Measurements from ENCODE around the gene A3GALT2. TPM values are rescaled to one million over a fixed set of nuclear protein-coding genes. Genes with fewer than 3 reads are reported as not detected.

Gene A3GALT2
- total and polyA plus RNA-seq, 2 donors (not counting 1 experiment from before 2014, with no cell fraction given) = not detected

- intact Hi-C loops (cut with micrococcal nuclease) = no loop called here
- Histone ChIP-seq H3K27ac (ENCODE audit: low read length in 2 of 2) (no peak overlapping the region), H4K20me1 (ENCODE audit: control insufficient read depth, insufficient read depth, low read length, poor library complexity, severe bottlenecking) (peaks cover 63% of the 10 kb centered on the region), H3K4me1 (ENCODE audit: control insufficient read depth in 2 of 2, insufficient read depth in 2 of 2, low read length in 2 of 2) (peaks cover 0 to 10% of the 10 kb centered on the region in 2 donors), H3K79me2 (ENCODE audit: control insufficient read depth, insufficient read depth, low read length) (peaks cover 34% of the 10 kb centered on the region), H3K4me3 (ENCODE audit: control extremely low read depth in 1 of 5, extremely low read depth in 1 of 5, insufficient read depth in 1 of 5, low read depth in 2 of 5, low read length in 4 of 5) (no peak overlapping the region), H3K27me3 (replicated peaks in 1 of 4; ENCODE audit: control extremely low read depth in 1 of 4, control insufficient read depth in 3 of 4, insufficient read depth in 4 of 4, low read length in 3 of 4) (no peaks in the 10 kb centered on the region), H3K4me2 (replicated peaks; ENCODE audit: low read depth, low read length, poor library complexity, severe bottlenecking) (no peak overlapping the region), H3K9me3 (ENCODE audit: control extremely low read depth in 1 of 3, control insufficient read depth in 2 of 3, insufficient read depth in 1 of 3, low read length in 2 of 3) (no peaks in the 10 kb centered on the region), H3K9ac (ENCODE audit: low read length) (no peak overlapping the region), H3K36me3 (replicated peaks in 1 of 2; ENCODE audit: control extremely low read depth in 1 of 2, control insufficient read depth in 1 of 2, extremely low read depth in 1 of 2, insufficient read depth in 2 of 2, low read length in 1 of 2) (peaks cover 0 to 12% of the 10 kb centered on the region in 2 experiments), H2AFZ (ENCODE audit: insufficient read depth, low read depth, low read length, poor library complexity, severe bottlenecking) (no peak overlapping the region)
- no peak for ATAC-seq (ENCODE audit: low read depth)
- no peaks in the 10 kb centered on the region for H3K27me3 Mint-ChIP-seq
- POLR2A ChIA-PET = no interaction called here
- CTCF ChIA-PET = interaction anchor here (0.5 kb wide), 1 partner anchor 73 kb away, joined by 5 read pairs; no protein-coding TSS in a partner anchor
- H3K9me3 Mint-ChIP-seq (ENCODE audit: insufficient read depth) = no peaks in the 10 kb centered on the region
- WGBS (ENCODE audit: insufficient coverage) = 97% methylated on average over 4 of the region's 5 CpGs
- H3K4me1 Mint-ChIP-seq = peaks cover 18% of the 10 kb centered on the region
- H3K27ac Mint-ChIP-seq = no peak overlapping the region
- TF ChIP-seq CTCF (IDR thresholded peaks at IDR 0.05) = no peak
- no peak for TF ChIP-seq EZH2 (IDR thresholded peaks at IDR 0.05; ENCODE audit: borderline replicate concordance, insufficient read depth, low read depth, low read length, poor library complexity, severe bottlenecking)
- H3K4me3 Mint-ChIP-seq = no peak overlapping the region
- DNase-seq = no peak
Measured at GRCh38 chr1:33268927-33269610, 51.8 kb downstream of the A3GALT2 start.

- intact Hi-C loops (cut with micrococcal nuclease) = no loop called here
- DNase-seq = no peak
- Histone ChIP-seq H3K27me3 (replicated peaks in 1 of 4; ENCODE audit: control extremely low read depth in 1 of 4, control insufficient read depth in 3 of 4, insufficient read depth in 4 of 4, low read length in 3 of 4) (no peaks in the 10 kb centered on the region), H2AFZ (ENCODE audit: insufficient read depth, low read depth, low read length, poor library complexity, severe bottlenecking) (no peak overlapping the region), H3K4me3 (ENCODE audit: control extremely low read depth in 1 of 5, extremely low read depth in 1 of 5, insufficient read depth in 1 of 5, low read depth in 2 of 5, low read length in 4 of 5) (no peak overlapping the region), H3K9ac (ENCODE audit: low read length) (no peak overlapping the region), H3K4me2 (replicated peaks; ENCODE audit: low read depth, low read length, poor library complexity, severe bottlenecking) (no peak overlapping the region), H3K27ac (ENCODE audit: low read length in 2 of 2) (no peak overlapping the region), H3K9me3 (ENCODE audit: control extremely low read depth in 1 of 3, control insufficient read depth in 2 of 3, insufficient read depth in 1 of 3, low read length in 2 of 3) (no peaks in the 10 kb centered on the region), H3K4me1 (ENCODE audit: control insufficient read depth in 2 of 2, insufficient read depth in 2 of 2, low read length in 2 of 2) (peaks cover 0 to 4% of the 10 kb centered on the region in 2 donors), H4K20me1 (ENCODE audit: control insufficient read depth, insufficient read depth, low read length, poor library complexity, severe bottlenecking) (peaks cover 69% of the 10 kb centered on the region), H3K36me3 (replicated peaks in 1 of 2; ENCODE audit: control extremely low read depth in 1 of 2, control insufficient read depth in 1 of 2, extremely low read depth in 1 of 2, insufficient read depth in 2 of 2, low read length in 1 of 2) (peaks cover 0 to 12% of the 10 kb centered on the region in 2 experiments), H3K79me2 (ENCODE audit: control insufficient read depth, insufficient read depth, low read length) (peaks cover 40% of the 10 kb centered on the region)
- POLR2A ChIA-PET = no interaction called here
- peaks cover 16% of the 10 kb centered on the region for H3K4me1 Mint-ChIP-seq
- no peaks in the 10 kb centered on the region for H3K27me3 Mint-ChIP-seq
- no peaks in the 10 kb centered on the region for H3K9me3 Mint-ChIP-seq (ENCODE audit: insufficient read depth)
- no peak overlapping the region for H3K27ac Mint-ChIP-seq
- no peak overlapping the region for H3K4me3 Mint-ChIP-seq
- ATAC-seq (ENCODE audit: low read depth) = no peak
- CTCF ChIA-PET = no interaction called here
- 100% methylated on average over 2 of the region's 2 CpGs for WGBS (ENCODE audit: insufficient coverage)
- no peak for TF ChIP-seq CTCF (IDR thresholded peaks at IDR 0.05)
- TF ChIP-seq EZH2 (IDR thresholded peaks at IDR 0.05; ENCODE audit: borderline replicate concordance, insufficient read depth, low read depth, low read length, poor library complexity, severe bottlenecking) = no peak
Measured at GRCh38 chr1:33268457-33268856, 52.4 kb downstream of the A3GALT2 start.
